22Rv1 (cell line): ENCODE data around the gene DCAF7.

Experiments used
- H3K27ac ChIP-seq: fragments of 450-650 bp; 2 replicates; pipeline ENCODE4 v1.5.1; 2017
- CTCF ChIP-seq: fragments of 450-650 bp; IDR thresholded peaks from 2 replicates; pipeline ENCODE4 v1.5.1; 2017; ENCODE audit warnings: mild to moderate bottlenecking
- ZFX ChIP-seq: fragments of 450-650 bp; IDR thresholded peaks from 2 replicates; pipeline ENCODE4 v1.6.1; 2017; ENCODE audit warnings: antibody characterized with exemption, borderline replicate concordance

DCAF7 gene

GRCh38 chr17:63511331-63511730 is 38.9 kb upstream of the DCAF7 start:
- H3K27ac ChIP-seq = no peak overlapping the region
- no peak for TF ChIP-seq ZFX
- no peak for TF ChIP-seq CTCF

- TF ChIP-seq ZFX = no peak
These were observed 37.9 kb upstream of the DCAF7 start for GRCh38 chr17:63512388-63512787.

GRCh38 chr17:63512896-63513644 is 37.2 kb upstream of the DCAF7 start:
- no peak overlapping the region for H3K27ac ChIP-seq
- TF ChIP-seq ZFX (no peak), CTCF (no peak)

More at GRCh38 chr17:63512388-63512787, 37.9 kb upstream of the DCAF7 start:
- H3K27ac ChIP-seq = no peak overlapping the region

GRCh38 chr17:63514477-63514876 is 35.8 kb upstream of the DCAF7 start:
- H3K27ac ChIP-seq = no peak overlapping the region
- TF ChIP-seq CTCF = no peak
- no peak for TF ChIP-seq ZFX

GRCh38 chr17:63514974-63515373 is 35.3 kb upstream of the DCAF7 start:
- TF ChIP-seq ZFX = no peak
- TF ChIP-seq CTCF = no peak
- H3K27ac ChIP-seq = no peak overlapping the region

GRCh38 chr17:63515426-63515825 is 34.9 kb upstream of the DCAF7 start:
- no peak overlapping the region for H3K27ac ChIP-seq
- no peak for TF ChIP-seq CTCF
- no peak for TF ChIP-seq ZFX

- no peak for TF ChIP-seq ZFX
- TF ChIP-seq CTCF = no peak
- H3K27ac ChIP-seq = no peak overlapping the region
These were observed 33.1 kb upstream of the DCAF7 start for GRCh38 chr17:63516910-63517824.
